Measurements from ENCODE around the gene CYP4F2.
A peak's percentile ranks its signal among the peaks of the same experiment; 100 is the strongest.
"Not testable (repeated sequence)": the region's sequence is repeated elsewhere in the genome, so short reads cannot be mapped to it uniquely, and the experiment has no call there.

The CYP4F2 gene

DNA sequence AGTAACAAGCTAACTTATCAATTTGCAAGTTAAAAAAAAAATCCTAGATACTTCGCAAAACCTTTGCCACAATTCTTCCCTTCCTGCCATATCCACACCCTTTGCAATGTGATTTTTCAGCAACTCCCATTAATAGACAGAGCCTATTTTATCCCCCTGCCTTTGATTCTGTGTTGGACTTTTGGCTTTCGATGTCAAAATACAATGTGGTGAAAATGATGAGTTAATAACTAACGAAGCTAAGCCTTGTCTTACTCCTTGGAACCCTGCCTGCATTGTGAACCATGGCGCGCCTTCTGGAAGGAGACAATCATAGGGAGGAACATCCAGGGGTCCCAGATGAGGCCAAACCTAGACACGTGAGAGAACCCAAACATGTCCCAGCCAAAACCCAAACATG lies 6.4 kb downstream of the CYP4F2 start:
- no peaks in the 10 kb centered on the region for H3K27me3 Mint-ChIP-seq (ENCODE audit: low read depth)
- no peaks in the 10 kb centered on the region for H3K9me3 Mint-ChIP-seq
- H3K36me3 Mint-ChIP-seq (ENCODE audit: low read depth): no peaks in the 10 kb centered on the region
- H3K4me1 Mint-ChIP-seq (ENCODE audit: low read depth): no peaks in the 10 kb centered on the region
- no peak overlapping the region for H3K27ac Mint-ChIP-seq
- H3K4me3 Mint-ChIP-seq: no peak overlapping the region

- not testable (repeated sequence) for H3K27ac Mint-ChIP-seq; H3K36me3 Mint-ChIP-seq (ENCODE audit: low read depth); H3K27me3 Mint-ChIP-seq (ENCODE audit: low read depth); H3K9me3 Mint-ChIP-seq; H3K4me3 Mint-ChIP-seq; H3K4me1 Mint-ChIP-seq (ENCODE audit: low read depth)
Measured at GRCh38 chr19:15889339-15889738, 8.5 kb downstream of the CYP4F2 start.

- Mint-ChIP-seq H3K9me3 (no peaks in the 10 kb centered on the region), H3K27ac (no peak overlapping the region), H3K4me1 (ENCODE audit: low read depth) (no peaks in the 10 kb centered on the region), H3K4me3 (no peak overlapping the region), H3K36me3 (ENCODE audit: low read depth) (no peaks in the 10 kb centered on the region), H3K27me3 (ENCODE audit: low read depth) (no peaks in the 10 kb centered on the region)
Measured at GRCh38 chr19:15885919-15886318, 12.0 kb downstream of the CYP4F2 start.

DNA sequence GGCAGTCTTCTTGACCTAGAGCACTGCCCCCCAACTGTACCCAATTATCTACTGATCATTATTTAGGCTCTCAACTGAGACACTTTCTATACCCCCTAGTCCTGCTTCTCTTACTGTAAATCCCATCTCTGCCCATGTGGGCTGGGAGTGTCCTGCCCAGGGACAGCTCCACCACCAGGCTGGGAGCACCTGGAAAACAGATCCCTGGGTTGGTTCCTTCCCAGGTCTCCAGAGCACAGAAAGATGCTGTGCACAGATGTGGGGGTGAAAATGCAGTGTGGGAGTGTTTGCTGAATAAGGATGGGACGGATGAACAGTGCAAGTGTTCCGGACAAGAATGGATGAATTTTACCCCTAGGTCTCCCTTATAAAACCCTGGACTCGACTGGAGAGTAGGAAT lies 12.7 kb downstream of the CYP4F2 start:
- Mint-ChIP-seq H3K27ac (no peak overlapping the region), H3K4me1 (ENCODE audit: low read depth) (no peaks in the 10 kb centered on the region), H3K36me3 (ENCODE audit: low read depth) (no peaks in the 10 kb centered on the region), H3K9me3 (no peaks in the 10 kb centered on the region), H3K4me3 (no peak overlapping the region), H3K27me3 (ENCODE audit: low read depth) (no peaks in the 10 kb centered on the region)

- H3K27ac Mint-ChIP-seq; H3K36me3 Mint-ChIP-seq (ENCODE audit: low read depth); H3K27me3 Mint-ChIP-seq (ENCODE audit: low read depth); H3K4me3 Mint-ChIP-seq; H3K9me3 Mint-ChIP-seq; H3K4me1 Mint-ChIP-seq (ENCODE audit: low read depth): not testable (repeated sequence)
Measured at GRCh38 chr19:15883329-15883728, 14.5 kb downstream of the CYP4F2 start.

DNA sequence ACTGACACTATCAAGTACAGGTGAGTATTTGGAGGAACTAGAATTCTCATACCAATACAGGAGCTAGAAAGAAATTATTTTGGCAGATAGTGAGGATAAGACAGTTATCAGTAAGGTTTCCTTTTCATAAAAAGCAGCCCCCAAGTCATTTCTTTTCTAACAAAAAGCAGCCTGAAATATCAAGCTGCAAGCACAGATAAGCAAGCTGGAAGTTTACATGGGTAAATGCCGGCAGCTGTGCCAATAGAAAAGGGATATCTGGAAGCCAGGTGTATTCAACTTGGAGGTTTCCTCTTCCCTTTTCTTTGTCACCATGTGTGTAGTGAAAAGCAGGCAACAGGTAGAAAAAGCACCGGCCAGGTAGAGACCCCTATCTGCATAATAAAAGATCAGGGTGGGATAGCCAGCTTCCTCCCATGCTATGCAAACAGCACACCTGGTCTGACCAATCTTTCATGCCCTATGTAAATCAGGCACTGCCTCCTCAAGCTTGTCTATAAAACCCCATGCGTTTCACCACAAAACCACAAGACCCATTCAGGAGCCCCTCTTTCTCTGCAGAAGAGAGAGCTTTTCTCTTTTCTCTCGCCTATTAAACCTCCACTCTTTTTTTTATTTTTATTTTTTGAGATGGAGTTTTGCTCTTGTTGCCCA lies 22.9 kb downstream of the CYP4F2 start:
- peaks cover 17% of the 10 kb centered on the region for H3K27me3 Mint-ChIP-seq (ENCODE audit: low read depth)
- no peak overlapping the region for H3K4me3 Mint-ChIP-seq
- no peaks in the 10 kb centered on the region for H3K9me3 Mint-ChIP-seq
- no peak overlapping the region for H3K27ac Mint-ChIP-seq
- H3K36me3 Mint-ChIP-seq (ENCODE audit: low read depth): no peaks in the 10 kb centered on the region
- H3K4me1 Mint-ChIP-seq (ENCODE audit: low read depth): peaks cover 4% of the 10 kb centered on the region

GRCh38 chr19:15873771-15874170 lies 24.1 kb downstream of the CYP4F2 start:
- not testable (repeated sequence) for H3K27ac Mint-ChIP-seq; H3K36me3 Mint-ChIP-seq (ENCODE audit: low read depth); H3K9me3 Mint-ChIP-seq; H3K4me3 Mint-ChIP-seq
- Mint-ChIP-seq H3K4me1 (ENCODE audit: low read depth) (peaks cover 10% of the 10 kb centered on the region), H3K27me3 (ENCODE audit: low read depth) (peaks cover 14% of the 10 kb centered on the region)

DNA sequence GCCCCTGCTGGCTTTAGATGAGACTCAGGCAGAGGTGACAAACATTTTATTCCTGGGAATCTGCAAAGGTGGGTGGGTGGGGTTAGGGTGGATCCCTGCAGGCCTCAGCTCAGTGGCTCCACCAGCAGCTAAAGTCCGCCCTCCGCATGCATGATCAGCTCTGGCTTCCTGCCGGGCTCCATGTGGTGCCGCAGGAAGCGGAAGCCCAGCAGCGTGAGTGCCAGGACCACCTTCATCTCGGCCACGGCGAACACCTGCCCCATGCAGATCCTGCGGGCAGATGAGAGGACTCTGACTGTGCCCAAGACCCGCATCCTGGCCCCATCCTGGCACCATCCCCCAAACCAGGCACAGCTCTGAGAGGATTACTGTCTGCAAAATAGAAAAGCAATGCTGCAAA lies 26.3 kb downstream of the CYP4F2 start:
- H3K4me3 Mint-ChIP-seq: peak overlapping the region; percentile 53
- H3K9me3 Mint-ChIP-seq: no peaks in the 10 kb centered on the region
- H3K36me3 Mint-ChIP-seq (ENCODE audit: low read depth): no peaks in the 10 kb centered on the region
- peaks cover 10% of the 10 kb centered on the region for H3K4me1 Mint-ChIP-seq (ENCODE audit: low read depth)
- H3K27ac Mint-ChIP-seq: no peak overlapping the region
- peaks cover 13% of the 10 kb centered on the region for H3K27me3 Mint-ChIP-seq (ENCODE audit: low read depth)

GRCh38 chr19:15869873-15870272 lies 28.0 kb downstream of the CYP4F2 start:
- Mint-ChIP-seq H3K27me3 (ENCODE audit: low read depth) (peaks cover 5% of the 10 kb centered on the region), H3K9me3 (no peaks in the 10 kb centered on the region), H3K27ac (no peak overlapping the region), H3K4me3 (no peak overlapping the region), H3K36me3 (ENCODE audit: low read depth) (no peaks in the 10 kb centered on the region), H3K4me1 (ENCODE audit: low read depth) (peaks cover 10% of the 10 kb centered on the region)

GRCh38 chr19:15869109-15869555 lies 28.7 kb downstream of the CYP4F2 start:
- Mint-ChIP-seq H3K27me3 (ENCODE audit: low read depth) (peaks cover 5% of the 10 kb centered on the region), H3K36me3 (ENCODE audit: low read depth) (no peaks in the 10 kb centered on the region), H3K27ac (no peak overlapping the region), H3K9me3 (no peaks in the 10 kb centered on the region), H3K4me3 (no peak overlapping the region), H3K4me1 (ENCODE audit: low read depth) (peaks cover 10% of the 10 kb centered on the region)

- H3K9me3 Mint-ChIP-seq: no peaks in the 10 kb centered on the region
- no peaks in the 10 kb centered on the region for H3K36me3 Mint-ChIP-seq (ENCODE audit: low read depth)
- H3K27me3 Mint-ChIP-seq (ENCODE audit: low read depth): no peaks in the 10 kb centered on the region
- H3K4me1 Mint-ChIP-seq (ENCODE audit: low read depth): peaks cover 7% of the 10 kb centered on the region
- H3K4me3 Mint-ChIP-seq: no peak overlapping the region
- no peak overlapping the region for H3K27ac Mint-ChIP-seq
Measured at GRCh38 chr19:15866636-15867035, 31.2 kb downstream of the CYP4F2 start.

DNA sequence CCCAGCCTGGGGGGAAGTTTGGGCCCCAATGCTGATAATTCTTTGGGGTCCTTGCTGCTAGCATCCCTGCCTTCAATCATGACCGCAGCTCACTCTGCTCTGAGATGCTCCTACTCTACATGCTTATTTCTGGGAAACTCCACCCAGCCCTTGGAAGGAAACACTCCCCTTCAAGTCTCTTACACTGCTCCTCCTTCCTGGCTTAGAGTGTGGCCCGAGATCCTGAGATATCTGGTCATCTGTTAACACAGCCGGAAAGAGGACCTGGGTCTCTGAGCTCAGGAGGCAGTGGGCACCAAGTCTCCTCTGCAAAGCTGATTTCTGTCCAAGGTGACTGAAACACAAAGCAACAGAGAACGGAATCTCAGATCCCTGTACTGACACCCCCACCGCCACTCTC lies 33.0 kb downstream of the CYP4F2 start:
- H3K4me3 Mint-ChIP-seq: no peak overlapping the region
- H3K27ac Mint-ChIP-seq: no peak overlapping the region
- no peaks in the 10 kb centered on the region for H3K9me3 Mint-ChIP-seq
- no peaks in the 10 kb centered on the region for H3K36me3 Mint-ChIP-seq (ENCODE audit: low read depth)
- no peaks in the 10 kb centered on the region for H3K27me3 Mint-ChIP-seq (ENCODE audit: low read depth)
- peaks cover 6% of the 10 kb centered on the region for H3K4me1 Mint-ChIP-seq (ENCODE audit: low read depth)

- Mint-ChIP-seq H3K9me3 (no peaks in the 10 kb centered on the region), H3K4me1 (ENCODE audit: low read depth) (no peaks in the 10 kb centered on the region), H3K27ac (no peak overlapping the region), H3K36me3 (ENCODE audit: low read depth) (no peaks in the 10 kb centered on the region), H3K27me3 (ENCODE audit: low read depth) (no peaks in the 10 kb centered on the region), H3K4me3 (no peak overlapping the region)
Measured at GRCh38 chr19:15863272-15863671, 34.6 kb downstream of the CYP4F2 start.

DNA sequence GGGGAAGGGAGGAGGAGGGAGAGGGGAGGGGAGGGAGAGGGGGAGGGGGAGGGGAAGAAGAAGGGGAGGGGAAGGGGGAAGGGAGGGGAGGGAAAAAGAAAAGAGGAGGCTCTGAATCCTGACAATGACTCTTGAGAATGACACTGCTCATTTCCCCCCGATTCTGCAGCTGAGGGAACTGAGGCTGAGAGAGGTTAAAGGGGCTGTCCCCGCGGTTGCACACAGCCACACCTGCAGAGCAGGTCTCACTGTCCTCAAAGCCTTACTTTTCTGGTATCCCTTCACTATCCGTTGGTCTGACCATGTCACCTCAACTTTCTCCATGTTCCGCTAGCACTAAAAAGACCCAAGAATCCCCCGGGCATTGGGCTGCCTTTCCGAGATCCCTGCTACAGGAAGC lies 35.4 kb downstream of the CYP4F2 start:
- no peaks in the 10 kb centered on the region for H3K36me3 Mint-ChIP-seq (ENCODE audit: low read depth)
- H3K4me3 Mint-ChIP-seq: no peak overlapping the region
- no peaks in the 10 kb centered on the region for H3K4me1 Mint-ChIP-seq (ENCODE audit: low read depth)
- H3K27ac Mint-ChIP-seq: no peak overlapping the region
- H3K27me3 Mint-ChIP-seq (ENCODE audit: low read depth): no peaks in the 10 kb centered on the region
- no peaks in the 10 kb centered on the region for H3K9me3 Mint-ChIP-seq

DNA sequence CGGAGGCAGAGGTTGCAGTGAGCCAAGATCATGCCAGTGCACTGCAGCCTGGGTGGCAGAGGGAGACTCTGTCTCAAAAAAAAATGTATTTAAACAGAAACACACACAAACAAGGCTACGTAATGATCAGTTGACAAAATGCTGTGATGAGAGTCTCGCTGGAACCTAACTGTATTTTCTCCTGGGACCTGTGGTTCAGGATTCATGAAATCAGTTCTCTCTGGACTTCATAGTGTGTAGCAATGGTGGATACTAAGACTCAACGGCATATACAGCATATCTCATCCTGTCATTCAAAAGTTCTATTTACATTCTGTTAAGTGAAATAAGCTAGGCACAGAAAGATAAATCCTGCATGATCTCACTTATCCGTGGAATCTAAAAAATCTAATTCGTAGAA lies 37.4 kb downstream of the CYP4F2 start:
- no peaks in the 10 kb centered on the region for H3K9me3 Mint-ChIP-seq
- no peak overlapping the region for H3K4me3 Mint-ChIP-seq
- H3K4me1 Mint-ChIP-seq (ENCODE audit: low read depth): no peaks in the 10 kb centered on the region
- no peaks in the 10 kb centered on the region for H3K36me3 Mint-ChIP-seq (ENCODE audit: low read depth)
- no peak overlapping the region for H3K27ac Mint-ChIP-seq
- no peaks in the 10 kb centered on the region for H3K27me3 Mint-ChIP-seq (ENCODE audit: low read depth)

DNA sequence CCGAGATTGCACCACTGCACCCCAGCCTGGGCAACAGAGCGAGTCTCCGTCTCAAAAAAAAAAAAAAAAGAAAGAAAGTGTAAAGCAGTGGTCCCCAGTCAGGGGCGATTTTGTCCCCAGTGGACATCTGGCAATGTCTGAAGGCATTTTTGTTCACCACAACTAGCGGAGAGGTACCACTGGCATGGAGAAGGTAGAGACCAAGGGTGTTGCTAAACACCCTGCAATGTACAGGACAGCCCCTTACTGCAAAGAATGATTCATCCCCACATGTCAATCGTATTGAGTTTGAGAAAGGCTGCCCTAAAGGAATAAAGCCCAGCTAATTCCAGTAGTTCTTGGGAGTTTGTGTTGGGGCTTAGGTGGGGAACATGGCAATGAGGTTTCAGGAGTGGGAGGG lies 38.7 kb downstream of the CYP4F2 start:
- H3K4me1 Mint-ChIP-seq (ENCODE audit: low read depth): no peaks in the 10 kb centered on the region
- no peak overlapping the region for H3K27ac Mint-ChIP-seq
- no peaks in the 10 kb centered on the region for H3K9me3 Mint-ChIP-seq
- H3K4me3 Mint-ChIP-seq: no peak overlapping the region
- no peaks in the 10 kb centered on the region for H3K36me3 Mint-ChIP-seq (ENCODE audit: low read depth)
- H3K27me3 Mint-ChIP-seq (ENCODE audit: low read depth): no peaks in the 10 kb centered on the region

Data from T-helper 1 cell treated with Interleukin-12 subunit alpha and Interleukin-12 subunit beta and Interleukin-4 antibody, amounts not matched to agents 30 μg/mL and 1 μg/mL, for 36 hours (primary cell).